WTC11 (cell line): ENCODE measurements around the gene PKHD1. TPM values are rescaled to one million over a fixed set of nuclear protein-coding genes. Genes with fewer than 3 reads are reported as not detected.

Experiments
- ATAC-seq: fragments of 200-7000 bp; cut with Tn5 transposase; 2 replicates; pipeline ENCODE4 v1.10.0; 2021; ENCODE audit warnings: mild to moderate bottlenecking, moderate library complexity
- CTCF ChIA-PET: fragments of 300-600 bp; sonication (Branson Sonifier 250); formaldehyde crosslinking; loops from one replicate; lab custom pipeline; 2021; ENCODE audit warnings: antibody characterized with exemption; lab: Charles Lee
- POLR2A ChIA-PET: fragments of 350-600 bp; sonication (Branson Sonifier 250); formaldehyde crosslinking; loops from one replicate; lab custom pipeline; 2021; ENCODE audit warnings: antibody characterized with exemption; lab: Charles Lee
- DNase-seq: peaks from one replicate; pipeline ENCODE4 v3.0.0; 2021; ENCODE audit warnings: low spot score
- H3K27ac Mint-ChIP-seq: 2 replicates; pipeline ENCODE4 v1.8.0; 2021; ENCODE audit warnings: mixed read lengths
- H3K27me3 Mint-ChIP-seq: 2 replicates; pipeline ENCODE4 v1.8.0; 2021; ENCODE audit warnings: low read depth, mild to moderate bottlenecking, moderate library complexity, mixed read lengths
- H3K36me3 Mint-ChIP-seq: 2 replicates; pipeline ENCODE4 v1.8.0; 2021; ENCODE audit warnings: mixed read lengths
- H3K4me1 Mint-ChIP-seq: 2 replicates; pipeline ENCODE4 v1.8.0; 2022; ENCODE audit warnings: mixed read lengths
- H3K4me3 Mint-ChIP-seq: 2 replicates; pipeline ENCODE4 v1.8.0; 2021; ENCODE audit warnings: mild to moderate bottlenecking, moderate library complexity, mixed read lengths
- H3K9me3 Mint-ChIP-seq: 2 replicates; pipeline ENCODE4 v1.8.0; 2021; ENCODE audit warnings: mixed read lengths
- AR ChIP-seq: fragments of 250-450 bp; sonication (Bioruptor Pico); IDR thresholded peaks from 2 replicates; pipeline ENCODE4 v1.9.0; 2021; ENCODE audit warnings: mild to moderate bottlenecking
- CBFB ChIP-seq: sonication (generic); formaldehyde crosslinking; IDR thresholded peaks from 2 replicates; pipeline ENCODE4 v1.8.1; 2022; ENCODE audit warnings: mild to moderate bottlenecking, low read depth, missing genetic modification reagents
- CREM ChIP-seq: sonication (generic); formaldehyde crosslinking; IDR thresholded peaks from 2 replicates; pipeline ENCODE4 v1.8.1; 2022; ENCODE audit warnings: mild to moderate bottlenecking, missing genetic modification reagents, moderate library complexity
- ETV6 ChIP-seq: sonication (generic); formaldehyde crosslinking; IDR thresholded peaks from 2 replicates; pipeline ENCODE4 v1.8.1; 2022; ENCODE audit warnings: mild to moderate bottlenecking, missing genetic modification reagents
- FOXP1 ChIP-seq: sonication (generic); formaldehyde crosslinking; IDR thresholded peaks from 2 replicates; pipeline ENCODE4 v1.8.0; 2022; ENCODE audit warnings: missing genetic modification reagents, mild to moderate bottlenecking, moderate library complexity, borderline replicate concordance
- HMGA2 ChIP-seq: fragments of 250-450 bp; sonication (Bioruptor Pico); IDR thresholded peaks from 2 replicates; pipeline ENCODE4 v1.4.0; 2021; ENCODE audit warnings: mild to moderate bottlenecking, moderate library complexity
- HMGXB4 ChIP-seq: sonication (generic); formaldehyde crosslinking; IDR thresholded peaks from 2 replicates; pipeline ENCODE4 v1.8.1; 2023; ENCODE audit warnings: mild to moderate bottlenecking, moderate library complexity, missing genetic modification reagents
- IRF1 ChIP-seq: sonication (generic); formaldehyde crosslinking; IDR thresholded peaks from 2 replicates; pipeline ENCODE4 v1.8.0; 2023; ENCODE audit warnings: missing genetic modification reagents
- NFATC4 ChIP-seq: fragments of 250-450 bp; sonication (Bioruptor Pico); IDR thresholded peaks from 2 replicates; pipeline ENCODE4 v1.9.0; 2021; ENCODE audit warnings: mild to moderate bottlenecking
- SOX15 ChIP-seq: fragments of 250-450 bp; sonication (Bioruptor Pico); IDR thresholded peaks from 2 replicates; pipeline ENCODE4 v1.9.0; 2021; ENCODE audit warnings: mild to moderate bottlenecking
- TEAD4 ChIP-seq: sonication (generic); formaldehyde crosslinking; IDR thresholded peaks from 2 replicates; pipeline ENCODE4 v1.8.0; 2022; ENCODE audit warnings: mild to moderate bottlenecking, missing genetic modification reagents
- ZNF219 ChIP-seq: sonication (generic); formaldehyde crosslinking; IDR thresholded peaks from 2 replicates; pipeline ENCODE4 v1.8.0; 2023; ENCODE audit warnings: missing genetic modification reagents, mild to moderate bottlenecking, borderline replicate concordance
- ZNF232 ChIP-seq: sonication (generic); formaldehyde crosslinking; IDR thresholded peaks from 2 replicates; pipeline ENCODE4 v1.8.0; 2022; ENCODE audit warnings: mild to moderate bottlenecking, missing genetic modification reagents
- ZNF281 ChIP-seq: sonication (generic); formaldehyde crosslinking; IDR thresholded peaks from 2 replicates; pipeline ENCODE4 v1.8.0; 2023; ENCODE audit warnings: mild to moderate bottlenecking, missing genetic modification reagents
- ZNF532 ChIP-seq: fragments of 250-450 bp; sonication (Bioruptor Pico); IDR thresholded peaks from 2 replicates; pipeline ENCODE4 v1.9.0; 2021; ENCODE audit warnings: mild to moderate bottlenecking, borderline replicate concordance
- total RNA-seq: library from RNA; stranded (reverse); gene quantifications from 3 replicates; pipeline ENCODE4 v1.2.3, GENCODE V29; 2021

Gene PKHD1
- total RNA-seq, 1 experiment from 2014 or later: 0.15 TPM

- TF ChIP-seq HMGXB4 (no peak), FOXP1 (CRISPR knock-in tag) (no peak), CBFB (CRISPR knock-in tag) (no peak), AR (CRISPR knock-in tag) (no peak), ZNF219 (no peak), HMGA2 (CRISPR knock-in tag) (no peak), SOX15 (CRISPR knock-in tag) (no peak), ZNF232 (CRISPR knock-in tag) (no peak)
These were observed 45.1 kb downstream of the PKHD1 start (continued) for GRCh38 chr6:52042141-52042885.

GRCh38 chr6:52041134-52041533, 46.3 kb downstream of the PKHD1 start:
- ATAC-seq (no peak), DNase-seq (no peak)
- no peak overlapping the region for H3K27ac Mint-ChIP-seq
- no peak overlapping the region for H3K4me3 Mint-ChIP-seq
- H3K36me3 Mint-ChIP-seq: peaks cover 13% of the 10 kb centered on the region
- no peaks in the 10 kb centered on the region for H3K27me3 Mint-ChIP-seq
- ChIA-PET CTCF (interaction anchor here (2.6 kb wide), 1 partner anchor 9 kb away, joined by 8 read pairs; no protein-coding TSS in a partner anchor), POLR2A (no interaction called here)
- H3K4me1 Mint-ChIP-seq: peaks cover 2% of the 10 kb centered on the region; the same call in 1 of the 2 replicates
- H3K9me3 Mint-ChIP-seq: peaks cover 25% of the 10 kb centered on the region
- TF ChIP-seq ZNF532 (CRISPR knock-in tag) (no peak), TEAD4 (CRISPR knock-in tag) (no peak), ETV6 (no peak), NFATC4 (CRISPR knock-in tag) (no peak), AR (CRISPR knock-in tag) (no peak), IRF1 (no peak), ZNF281 (CRISPR knock-in tag) (no peak), CREM (no peak)
